Uterus (tissue), 2 donors: Measurements from ENCODE around the gene CAMTA1.

Experiments used
- CTCF ChIP-seq, 4 experiments: fragments of 200-600 bp in 2 of 4; fragments of 450-650 bp in 2 of 4; sonication (generic) in 2 of 4; IDR thresholded peaks; one replicate each; pipeline ENCODE4 v1.5.1; 2016 to 2019; ENCODE audit warnings: antibody characterized with exemption in 4 of 4, mild to moderate bottlenecking in 2 of 4, moderate library complexity in 1 of 4
- POLR2A ChIP-seq, 2 donors: fragments of 450-650 bp; IDR thresholded peaks; one replicate each; pipeline ENCODE4 v1.6.1; 2016; ENCODE audit warnings: antibody characterized with exemption in 2 of 2, mild to moderate bottlenecking in 1 of 2, moderate library complexity in 1 of 2

- TF ChIP-seq CTCF (IDR thresholded peaks at IDR 0.05): no peak
- no peak for TF ChIP-seq POLR2A (IDR thresholded peaks at IDR 0.05)
Measured at GRCh38 chr1:7116001-7116400, 330.7 kb downstream of the CAMTA1 start.
